Astrocyte of the hippocampus (primary cell): ENCODE measurements around the gene CNOT2.
A peak's percentile ranks its signal among the peaks of the same experiment; 100 is the strongest.

Source experiments
- DNase-seq: peaks from one replicate; pipeline ENCODE4 v3.0.0; 2011; ENCODE audit warnings: low read depth, low spot score

Gene CNOT2

DNA sequence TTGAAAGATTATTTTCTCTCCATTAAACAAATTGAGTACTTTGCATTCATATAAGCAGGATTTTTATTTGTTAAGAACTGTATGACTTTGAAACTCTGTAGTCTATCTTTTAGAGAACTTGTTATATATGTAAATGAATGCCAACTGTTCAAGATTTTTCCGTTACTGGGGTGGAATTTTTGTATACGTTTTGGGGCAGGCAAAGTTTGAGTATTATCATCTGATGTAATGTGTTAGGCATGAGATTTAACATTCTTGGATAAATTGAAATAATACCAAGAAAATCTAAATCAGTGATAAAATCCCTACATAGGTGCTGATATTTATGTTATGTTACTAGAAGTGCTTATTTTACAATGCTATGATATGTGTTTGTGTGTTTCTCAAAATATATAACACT is 8.4 kb downstream of the CNOT2 start:
- DNase-seq = no peak

DNA sequence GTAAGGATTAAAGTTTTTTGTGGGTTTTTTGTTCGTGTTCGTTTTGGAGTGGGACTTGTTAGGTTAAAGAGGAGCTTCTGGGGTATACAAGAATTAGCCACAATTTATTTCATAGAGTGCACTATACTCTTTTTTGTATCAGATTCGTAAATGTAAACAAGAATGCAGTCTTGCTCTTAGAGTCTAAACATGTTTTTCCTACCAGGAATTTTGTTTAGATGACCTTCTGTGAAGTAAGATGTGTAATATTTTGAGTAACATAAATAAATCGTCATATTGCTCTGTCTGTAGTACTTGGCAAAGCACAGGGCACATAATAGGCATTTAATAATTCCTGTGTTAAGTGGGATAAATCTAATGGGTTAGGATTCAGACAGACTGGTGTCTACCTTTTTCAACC is 9.6 kb downstream of the CNOT2 start:
- no peak for DNase-seq

DNA sequence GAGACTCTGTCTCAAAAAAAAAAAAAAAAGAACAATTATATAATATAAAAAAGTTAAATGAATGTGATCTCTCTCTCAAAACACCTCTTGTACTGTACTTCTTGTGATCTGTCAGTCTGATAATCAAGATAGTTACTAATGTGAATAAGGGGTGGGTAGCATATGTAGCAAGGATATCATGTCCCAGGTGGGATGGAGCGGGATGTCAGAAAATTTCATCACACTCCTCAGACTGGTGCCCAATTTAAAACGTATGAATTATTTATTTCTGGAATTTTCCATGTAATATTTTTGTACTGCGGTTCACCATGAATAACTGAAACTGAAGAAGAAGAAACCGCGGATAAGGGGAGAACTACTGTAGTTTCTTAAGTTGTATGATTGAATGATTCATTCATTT is 11.0 kb downstream of the CNOT2 start:
- no peak for DNase-seq

DNA sequence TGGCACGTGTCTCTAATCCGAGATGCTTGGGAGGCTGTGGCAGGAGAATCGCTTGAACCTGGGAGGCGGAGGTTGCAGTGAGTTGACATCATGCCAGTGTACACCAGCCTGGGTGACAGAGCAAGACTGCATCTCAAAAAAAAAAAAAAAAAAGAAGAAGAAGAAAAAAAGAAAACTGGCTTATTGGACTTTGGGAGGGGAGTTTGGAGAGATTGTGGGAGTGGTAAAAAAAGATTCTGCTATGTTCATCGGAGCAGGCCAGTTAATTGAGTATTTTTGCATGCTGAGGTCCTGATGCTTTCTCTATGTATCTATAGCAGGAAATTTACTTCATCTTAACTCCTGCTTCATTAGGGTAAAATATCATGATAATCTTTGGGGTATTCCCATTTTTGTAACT is 11.6 kb downstream of the CNOT2 start:
- DNase-seq = no peak

DNA sequence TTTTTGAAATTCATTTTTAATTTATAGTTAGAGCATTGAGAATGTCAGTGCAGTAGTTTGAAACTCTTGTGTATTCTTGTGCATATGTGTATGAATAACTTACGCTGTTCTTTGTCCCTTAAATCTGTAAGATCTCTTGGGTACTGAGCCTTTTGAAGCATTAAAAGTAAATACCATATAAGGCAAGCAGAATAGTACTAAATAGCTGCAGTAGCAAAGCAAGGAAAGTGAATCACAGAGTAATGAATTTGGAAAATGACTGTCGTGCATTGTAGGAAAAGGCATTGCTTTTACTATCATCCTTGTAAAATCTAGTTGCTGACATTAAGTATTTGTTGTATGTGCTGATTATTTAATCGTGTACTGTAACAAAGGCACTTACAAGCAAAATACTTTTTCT is 12.1 kb downstream of the CNOT2 start:
- peak; percentile 50 for DNase-seq

DNA sequence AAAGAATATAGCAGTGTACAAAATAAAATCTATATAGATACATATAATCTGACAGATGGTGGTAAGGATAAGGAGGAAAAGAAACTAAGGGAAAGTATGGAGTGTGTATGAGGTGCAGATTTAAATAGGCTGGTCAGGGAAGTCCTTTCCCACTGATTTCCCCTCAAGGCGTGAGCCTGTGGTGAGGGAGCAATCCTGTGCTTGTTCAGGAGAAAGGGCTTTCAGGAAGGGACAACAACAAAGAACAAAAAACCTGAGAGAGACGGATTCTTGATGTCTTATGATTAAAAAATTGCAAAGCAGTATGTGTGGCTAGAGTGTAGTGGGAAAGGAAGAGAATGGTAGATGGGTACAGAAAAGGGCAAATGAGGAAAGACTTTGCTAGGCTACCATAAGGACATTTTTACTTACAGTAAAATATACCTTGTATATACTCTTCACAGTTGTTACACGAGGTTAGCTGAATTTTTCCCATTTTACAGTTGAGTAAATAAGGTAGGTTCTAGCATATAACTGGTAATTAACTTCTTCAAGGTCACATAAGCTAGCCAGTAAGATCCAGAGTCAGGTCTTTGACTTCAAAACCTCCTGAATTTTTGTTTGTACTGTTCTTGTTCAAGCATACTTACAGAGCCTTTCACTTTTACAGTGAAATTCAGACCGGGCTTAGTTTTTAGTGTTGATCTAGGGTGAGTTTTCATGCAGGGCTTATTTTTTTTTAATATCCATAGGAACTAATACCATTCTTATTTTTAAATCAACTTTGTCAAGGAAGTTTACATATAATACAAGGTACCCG is 15.6 kb downstream of the CNOT2 start:
- DNase-seq = peak; percentile 29

DNA sequence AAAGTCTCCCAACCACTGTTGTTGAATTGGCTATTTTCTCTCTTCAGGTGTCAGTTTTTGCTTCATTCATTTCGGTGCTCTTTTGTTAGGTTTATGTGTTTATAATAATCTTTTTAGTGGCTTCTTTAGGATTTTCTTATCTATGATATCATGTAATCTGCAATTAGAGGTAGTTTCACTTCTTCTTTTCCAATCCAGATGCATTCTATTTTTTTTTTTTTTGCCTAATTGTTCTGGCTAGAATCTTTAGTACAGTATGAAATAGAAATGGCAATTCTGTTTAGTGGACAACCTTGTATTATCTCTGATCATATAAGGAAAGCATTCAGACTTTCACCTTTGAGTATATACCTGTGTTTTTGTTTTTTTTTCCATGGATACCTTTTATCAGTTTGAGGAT is 17.4 kb downstream of the CNOT2 start:
- no peak for DNase-seq

DNA sequence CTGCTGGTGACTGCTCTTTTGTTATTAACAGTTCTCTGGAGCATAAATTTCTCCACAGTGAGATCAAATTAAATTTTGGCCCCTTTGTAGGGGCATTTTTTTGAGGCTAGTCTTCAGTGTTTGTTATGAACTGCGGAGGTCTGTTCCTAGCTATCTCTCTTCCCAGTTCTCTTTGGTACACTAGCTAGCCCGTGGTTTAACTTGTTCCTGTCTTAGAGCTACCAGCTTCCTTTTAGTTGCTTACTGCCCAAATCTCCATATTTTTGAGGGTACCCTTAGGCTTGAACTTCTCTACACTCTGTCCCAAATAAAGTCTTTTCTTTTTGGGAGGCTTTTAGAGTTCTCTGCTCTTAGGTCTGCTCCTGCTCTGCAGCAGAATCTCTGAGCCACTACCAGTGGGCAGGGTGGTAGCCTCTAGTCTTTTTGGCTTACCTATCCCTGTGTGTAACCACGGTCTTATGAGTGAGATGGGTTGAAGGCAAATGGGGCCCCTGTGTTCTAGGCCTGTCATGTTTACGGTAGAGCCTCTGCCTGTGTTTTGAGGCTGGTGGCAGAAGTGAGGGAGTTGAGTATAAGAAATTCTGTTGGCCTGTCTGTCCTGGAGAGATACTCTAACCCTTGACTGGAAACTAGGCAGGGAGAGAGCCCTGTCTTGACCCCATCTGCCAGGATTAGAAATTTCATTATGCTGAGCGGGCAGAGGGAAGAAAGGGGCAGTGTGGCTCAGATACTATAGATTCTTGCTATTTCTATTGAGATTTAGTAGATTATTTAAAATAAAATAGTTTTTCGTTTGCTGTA is 21.0 kb downstream of the CNOT2 start:
- DNase-seq = no peak

DNA sequence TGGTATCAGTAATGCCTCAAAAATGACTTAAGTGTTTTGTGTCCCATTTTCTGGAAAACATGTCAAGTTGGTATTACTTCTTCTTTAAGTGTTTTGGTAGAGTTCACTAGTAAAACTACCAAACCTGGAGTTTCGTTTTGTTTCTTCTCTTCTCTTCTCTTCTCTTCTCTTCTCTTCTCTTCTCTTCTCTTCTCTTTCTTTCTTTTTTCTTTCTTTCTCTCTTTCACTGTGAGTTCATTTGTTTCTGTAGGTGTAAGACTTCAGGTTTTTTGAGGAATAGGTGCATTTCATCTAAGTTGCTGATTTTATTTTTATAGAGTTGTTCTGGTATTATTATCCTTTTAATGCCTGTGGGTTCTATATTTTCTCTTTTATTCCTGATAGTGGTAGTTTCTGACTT is 21.9 kb downstream of the CNOT2 start:
- no peak for DNase-seq

DNA sequence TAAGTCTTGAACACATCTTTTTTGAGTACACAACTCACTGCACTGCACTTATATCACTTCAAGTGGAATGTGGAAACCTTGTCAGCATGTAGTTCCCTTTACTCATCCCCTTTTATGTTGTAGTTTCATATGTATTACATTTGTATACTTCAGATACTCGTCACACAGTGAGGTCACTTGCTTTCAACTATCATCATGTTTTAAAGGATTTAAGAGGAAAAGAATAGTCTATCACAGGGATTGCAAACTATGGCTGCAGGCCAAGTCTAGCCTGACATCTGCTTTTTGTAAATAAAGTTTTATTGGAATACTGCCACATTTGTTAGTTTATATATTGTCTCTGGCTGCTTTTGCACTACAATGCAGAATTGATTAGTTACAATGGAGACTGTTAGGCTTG is 24.3 kb downstream of the CNOT2 start:
- DNase-seq = no peak

DNA sequence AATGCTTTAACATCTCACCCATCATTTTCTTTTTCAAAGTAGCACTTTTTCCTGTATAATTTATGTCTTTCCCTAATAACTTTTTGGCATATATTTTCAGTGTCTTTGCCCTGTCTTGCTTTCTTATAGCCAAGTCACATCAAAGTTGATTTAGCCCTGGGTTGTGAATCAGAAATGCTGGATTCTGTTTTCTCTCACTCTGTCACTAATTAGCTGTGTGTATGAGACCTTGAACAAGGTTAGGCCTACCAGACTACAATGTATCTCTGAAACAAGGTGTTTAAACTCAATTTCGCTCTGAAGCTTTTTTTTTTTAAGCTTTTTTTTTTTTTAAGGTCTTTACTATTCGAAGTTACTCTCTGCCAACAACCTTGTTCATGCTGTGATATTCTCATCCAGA is 25.7 kb downstream of the CNOT2 start:
- DNase-seq = no peak

DNA sequence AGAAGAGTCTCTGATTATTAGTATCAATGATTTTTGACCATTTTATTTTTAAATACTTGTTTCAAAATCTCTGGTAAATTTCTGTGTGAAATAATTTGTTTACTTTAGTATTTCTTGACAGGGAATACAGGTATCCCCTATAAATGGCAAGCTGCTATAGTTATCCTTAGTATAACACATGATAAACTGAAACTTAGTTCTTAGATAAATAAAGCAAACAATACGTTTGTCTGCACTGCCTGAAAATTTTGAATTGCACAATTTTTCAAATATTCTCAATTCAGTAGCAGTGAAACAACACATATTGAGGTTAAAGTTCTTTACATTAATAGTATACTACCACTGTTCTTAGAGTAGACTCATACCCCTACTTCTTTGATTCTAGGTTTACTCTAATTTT is 26.9 kb downstream of the CNOT2 start:
- DNase-seq = no peak

DNA sequence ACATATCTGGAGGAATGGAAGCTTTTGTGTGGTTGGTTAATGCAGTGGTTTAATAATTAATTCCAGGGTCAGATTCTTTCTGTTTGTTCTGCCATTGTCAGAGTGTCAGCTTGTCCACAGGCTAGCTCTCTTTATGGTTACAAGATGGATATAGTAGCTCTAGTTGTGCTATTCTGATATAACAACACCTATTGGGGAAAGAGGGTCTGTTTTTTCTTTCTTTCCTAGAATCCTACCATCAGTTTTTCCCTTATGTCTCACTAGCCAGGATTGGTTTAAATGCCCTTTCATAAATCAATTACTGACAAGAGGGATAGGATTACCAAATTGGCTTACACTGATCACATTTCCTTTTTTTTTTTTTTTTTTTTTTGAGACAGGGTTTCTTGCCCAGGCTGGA is 27.8 kb downstream of the CNOT2 start:
- DNase-seq = peak; percentile 53

DNA sequence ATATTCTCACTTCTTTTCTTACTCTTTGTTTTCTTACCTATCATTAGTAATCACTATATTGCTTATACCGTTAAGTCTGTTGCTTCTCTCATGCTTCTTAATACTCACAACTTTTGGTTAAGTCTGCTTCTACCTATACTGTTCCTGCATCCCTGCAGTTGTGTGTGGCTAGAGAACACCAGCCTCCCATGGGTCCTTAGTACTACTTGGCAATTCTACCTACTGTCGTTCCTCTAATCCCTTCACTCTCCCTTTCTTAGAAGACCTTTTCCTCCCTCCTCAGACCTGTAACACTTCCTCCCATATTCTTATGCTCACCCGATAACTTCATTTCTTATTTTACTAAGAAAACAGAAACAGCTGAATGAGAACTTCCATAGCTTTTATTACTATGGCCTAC is 29.3 kb downstream of the CNOT2 start:
- no peak for DNase-seq

DNA sequence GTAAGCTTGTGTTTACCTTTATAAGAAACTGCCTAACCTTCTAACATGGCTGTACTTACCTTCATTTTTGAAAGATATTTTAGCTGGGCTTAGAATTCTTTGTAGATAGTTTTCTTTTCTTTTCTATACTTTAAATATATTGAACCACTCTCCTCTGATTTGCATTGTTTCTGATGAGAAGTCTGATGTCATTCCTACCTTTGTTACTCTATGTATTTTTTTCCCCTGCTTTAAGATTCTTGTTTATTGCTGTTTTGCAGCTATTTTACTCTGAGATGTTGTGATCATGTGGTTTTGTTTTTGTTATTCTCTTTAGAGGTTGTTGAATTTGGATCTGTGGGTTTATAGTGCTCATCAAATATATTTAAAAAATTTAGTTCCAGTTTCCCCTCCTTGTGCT is 31.8 kb downstream of the CNOT2 start:
- DNase-seq = no peak

DNA sequence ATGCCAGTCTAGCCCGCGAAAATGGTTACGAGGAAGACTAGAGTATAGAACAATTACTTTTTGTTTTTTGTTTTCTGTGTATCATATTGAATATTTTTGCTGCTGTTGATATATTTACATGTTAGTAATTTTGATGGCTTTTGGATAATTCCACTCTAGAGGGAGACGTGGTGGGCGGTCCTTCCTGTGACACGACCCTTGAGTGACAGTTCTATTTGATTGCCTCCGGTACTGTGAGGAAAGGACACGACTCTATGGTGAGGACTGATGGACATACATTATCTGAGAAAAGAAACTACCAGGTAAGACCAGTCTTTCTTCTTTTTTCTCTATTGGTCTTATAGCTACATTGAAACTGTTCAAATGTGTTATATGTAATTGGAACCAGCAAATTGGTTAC is 34.7 kb downstream of the CNOT2 start:
- DNase-seq = no peak

DNA sequence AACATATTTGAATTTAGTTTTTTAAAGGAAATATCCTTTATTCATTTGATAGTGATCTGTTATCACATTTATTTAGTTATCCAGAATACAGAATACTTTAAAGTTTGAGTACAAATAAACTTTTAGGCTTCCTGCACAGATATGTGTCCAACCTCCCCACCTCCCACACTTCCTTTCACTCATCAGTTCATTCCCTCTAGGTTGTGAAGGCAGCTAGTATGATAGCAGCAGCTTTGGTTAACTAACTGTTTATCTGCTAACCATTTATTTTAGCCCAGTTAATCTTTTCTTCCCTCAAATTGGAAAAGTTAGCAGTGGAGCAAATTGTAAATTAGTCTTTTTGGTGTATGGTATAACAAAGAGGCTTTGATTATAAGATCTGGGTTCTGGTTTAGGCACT is 35.7 kb downstream of the CNOT2 start:
- DNase-seq = no peak

DNA sequence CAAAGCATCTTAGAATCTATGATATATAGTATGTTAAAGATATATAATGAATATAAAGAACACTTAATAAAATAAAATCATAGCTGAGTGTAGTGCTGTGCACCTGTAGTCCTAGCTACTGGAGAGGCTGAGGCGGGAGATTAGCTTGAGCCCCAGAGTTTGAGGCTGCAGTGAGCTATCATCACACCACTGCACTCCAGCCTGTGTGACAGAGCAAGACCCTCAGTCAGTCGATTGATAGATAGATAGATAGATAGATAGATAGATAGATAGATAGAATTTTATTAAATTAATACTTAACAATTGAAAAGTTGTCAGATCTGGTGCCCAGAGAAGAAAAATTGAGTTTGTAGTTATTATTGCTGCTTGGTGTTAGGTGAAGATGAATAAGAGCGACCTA is 40.0 kb downstream of the CNOT2 start:
- no peak for DNase-seq

DNA sequence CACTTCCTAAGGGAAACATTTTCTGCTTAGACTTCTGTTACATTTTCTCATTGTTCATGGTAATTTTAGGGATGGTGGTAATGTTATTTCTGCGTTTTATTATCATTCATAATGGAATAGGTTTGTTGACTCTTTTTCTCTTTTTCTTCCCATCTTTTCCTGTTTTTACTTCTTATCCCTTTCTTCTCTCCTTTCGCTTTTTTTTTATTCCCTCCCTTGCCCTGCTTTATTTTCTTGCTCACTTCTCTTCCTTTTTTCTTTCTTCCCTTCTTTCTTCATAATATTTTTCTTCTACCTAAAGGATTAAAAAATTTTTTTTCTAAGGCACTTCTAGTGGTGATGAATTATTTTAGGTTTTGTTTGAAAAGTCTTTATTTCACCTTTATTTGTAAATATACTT is 45.6 kb downstream of the CNOT2 start:
- no peak for DNase-seq

DNA sequence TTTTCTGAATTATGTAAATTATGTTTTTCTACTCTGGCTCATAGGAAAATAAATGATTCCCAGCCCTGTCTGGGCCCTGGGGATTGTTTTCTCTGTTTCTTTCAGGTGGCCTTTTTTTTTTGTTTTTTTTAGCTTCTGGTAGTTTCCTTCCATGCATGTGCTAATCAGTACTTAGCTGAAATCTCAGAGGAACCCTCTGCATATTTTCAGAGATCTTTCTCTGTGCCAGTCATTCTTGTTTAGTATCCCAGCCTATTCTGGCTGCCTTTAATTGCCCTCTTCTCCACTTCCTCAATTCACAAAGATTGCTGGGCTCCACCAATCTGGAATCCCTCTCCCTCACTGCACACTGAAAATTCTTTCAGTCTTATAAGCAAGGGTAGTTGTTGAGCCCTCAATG is 46.9 kb downstream of the CNOT2 start:
- peak; percentile 41 for DNase-seq

DNA sequence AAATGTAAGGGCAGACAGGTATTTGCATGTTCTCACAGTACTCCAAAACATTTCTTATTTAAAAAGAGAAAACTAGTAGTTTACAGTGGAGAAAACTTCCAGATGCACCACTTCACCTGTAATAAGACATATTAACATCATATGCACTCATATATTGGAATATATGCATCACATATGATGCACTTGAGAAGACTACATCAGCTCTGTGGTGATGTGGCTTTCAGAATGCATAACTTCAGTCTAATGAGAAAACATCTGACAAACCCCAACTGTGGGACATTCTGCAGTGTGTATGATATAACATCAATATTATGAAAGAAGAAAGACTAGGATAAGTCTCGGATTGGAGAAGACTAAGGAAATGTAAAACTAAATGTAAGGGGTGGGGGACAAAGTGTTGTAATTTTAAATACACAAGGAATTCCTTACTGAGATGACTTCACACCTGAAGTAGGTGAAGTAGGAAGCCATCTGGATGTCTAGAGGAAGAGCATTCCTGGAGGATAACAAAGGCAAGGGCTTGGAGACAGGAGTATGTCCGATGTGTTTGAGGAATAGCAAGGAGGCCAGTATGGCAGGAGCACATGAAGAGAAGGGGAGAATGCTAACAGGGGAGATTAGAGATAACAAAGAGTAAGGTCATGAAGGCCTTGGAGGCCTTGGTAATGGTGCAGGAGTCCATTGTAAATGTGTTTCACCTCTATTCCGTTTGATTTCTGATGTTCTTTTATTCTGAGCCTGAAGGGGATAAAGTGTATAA is 49.0 kb downstream of the CNOT2 start:
- DNase-seq = no peak
